ENCODE data around the gene ABCC3.
"Not testable (repeated sequence)": the region's sequence is repeated elsewhere in the genome, so short reads cannot be mapped to it uniquely, and the experiment has no call there.

Gene ABCC3

DNA sequence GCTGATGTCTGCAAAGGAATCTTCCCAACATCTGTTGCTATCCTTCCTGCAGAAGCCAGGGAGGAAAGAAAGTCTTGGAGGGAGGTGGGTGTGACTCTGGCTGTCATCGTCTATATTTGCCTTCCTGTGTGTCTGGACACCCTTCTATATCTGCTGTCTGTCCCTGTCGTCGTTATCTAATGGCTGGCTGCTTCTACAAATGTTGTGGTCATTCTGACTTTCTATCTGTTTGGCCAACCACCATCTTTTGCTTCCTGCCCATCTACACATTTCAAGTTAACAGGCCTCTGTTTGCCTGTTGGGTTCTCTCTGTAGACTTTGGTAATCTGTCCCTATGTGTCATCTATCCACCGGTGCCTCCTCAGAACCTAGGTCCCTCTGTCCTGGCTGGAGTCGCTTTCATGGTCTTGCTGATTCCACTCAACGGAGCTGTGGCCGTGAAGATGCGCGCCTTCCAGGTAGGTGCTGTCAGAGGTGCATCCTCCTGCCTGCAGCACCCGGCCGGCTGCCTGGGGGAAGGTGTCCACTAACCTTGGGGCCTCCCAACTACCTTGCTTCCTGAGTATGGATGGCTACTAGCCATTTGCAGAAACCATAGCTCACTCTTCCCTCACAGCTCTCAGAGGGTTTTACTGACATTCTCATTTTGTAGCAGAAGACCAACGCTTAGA lies 30.2 kb downstream of the ABCC3 start:
- FAIRE-seq, result no peak
- no peak for DNase-seq (ENCODE audit: insufficient read length, low spot score)

DNA sequence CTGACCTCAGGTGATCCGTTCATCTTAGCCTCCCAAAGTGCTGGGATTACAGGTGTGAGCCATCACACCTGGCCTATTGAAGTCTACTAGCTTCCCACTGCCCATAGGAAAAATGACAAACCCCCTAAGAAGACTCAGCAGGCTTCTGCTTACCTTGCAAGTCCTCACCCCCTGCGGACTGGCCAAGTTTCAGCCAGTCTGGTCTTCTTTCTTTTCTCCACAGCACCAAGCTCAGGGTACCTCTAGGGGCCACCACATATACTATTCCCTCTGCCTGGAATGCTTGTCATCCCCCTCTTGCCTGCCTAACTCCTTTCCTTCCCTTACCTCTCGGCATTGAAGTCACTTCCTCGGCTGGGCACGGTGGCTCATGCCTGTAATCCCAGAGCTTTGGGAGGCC lies 31.2 kb downstream of the ABCC3 start:
- FAIRE-seq (no peak), DNase-seq (ENCODE audit: insufficient read length, low spot score) (no peak)

DNA sequence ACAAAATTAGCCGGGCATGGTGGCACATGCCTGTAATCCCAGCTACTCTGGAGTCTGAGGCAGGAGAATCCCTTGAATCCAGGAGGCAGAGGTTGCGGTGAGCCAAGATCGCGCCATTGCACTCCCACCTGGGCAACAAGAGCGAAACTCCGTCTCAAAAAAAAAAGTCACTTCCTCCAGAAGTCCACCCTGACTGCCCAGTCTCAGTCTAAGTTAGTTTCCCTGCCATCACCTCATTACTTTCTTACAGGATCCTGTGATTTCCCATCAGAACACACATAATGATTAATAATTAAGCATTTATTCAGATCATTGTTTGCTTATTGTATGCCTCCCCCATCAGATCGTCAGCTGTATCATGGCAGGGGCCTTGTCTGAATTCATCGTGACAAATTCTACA lies 31.6 kb downstream of the ABCC3 start:
- no peak for FAIRE-seq
- no peak for DNase-seq (ENCODE audit: insufficient read length, low spot score)

DNA sequence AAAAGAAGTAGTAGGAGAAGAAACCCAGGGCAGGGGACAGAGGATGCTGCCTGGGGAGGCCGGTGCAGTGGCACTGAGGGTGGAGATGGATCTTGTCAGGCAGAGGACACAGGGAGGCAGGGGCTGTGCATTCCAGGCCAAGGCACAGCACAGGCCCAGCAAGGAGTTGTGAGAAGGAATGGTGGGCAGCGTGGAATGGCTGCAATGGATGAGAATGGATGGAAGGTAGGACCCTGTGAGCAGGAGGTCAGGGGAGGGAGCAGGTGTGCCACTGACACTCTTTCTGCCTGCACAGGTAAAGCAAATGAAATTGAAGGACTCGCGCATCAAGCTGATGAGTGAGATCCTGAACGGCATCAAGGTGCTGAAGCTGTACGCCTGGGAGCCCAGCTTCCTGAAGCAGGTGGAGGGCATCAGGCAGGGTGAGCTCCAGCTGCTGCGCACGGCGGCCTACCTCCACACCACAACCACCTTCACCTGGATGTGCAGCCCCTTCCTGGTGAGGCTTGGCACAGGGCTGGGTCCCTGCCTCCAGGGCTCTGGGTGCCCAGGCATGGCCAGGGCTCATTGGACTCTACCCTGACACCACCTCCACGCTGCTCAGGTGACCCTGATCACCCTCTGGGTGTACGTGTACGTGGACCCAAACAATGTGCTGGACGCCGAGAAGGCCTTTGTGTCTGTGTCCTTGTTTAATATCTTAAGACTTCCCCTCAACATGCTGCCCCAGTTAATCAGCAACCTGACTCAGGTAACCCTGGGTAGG lies 32.8 kb downstream of the ABCC3 start:
- FAIRE-seq (no peak), DNase-seq (ENCODE audit: insufficient read length, low spot score) (no peak)

DNA sequence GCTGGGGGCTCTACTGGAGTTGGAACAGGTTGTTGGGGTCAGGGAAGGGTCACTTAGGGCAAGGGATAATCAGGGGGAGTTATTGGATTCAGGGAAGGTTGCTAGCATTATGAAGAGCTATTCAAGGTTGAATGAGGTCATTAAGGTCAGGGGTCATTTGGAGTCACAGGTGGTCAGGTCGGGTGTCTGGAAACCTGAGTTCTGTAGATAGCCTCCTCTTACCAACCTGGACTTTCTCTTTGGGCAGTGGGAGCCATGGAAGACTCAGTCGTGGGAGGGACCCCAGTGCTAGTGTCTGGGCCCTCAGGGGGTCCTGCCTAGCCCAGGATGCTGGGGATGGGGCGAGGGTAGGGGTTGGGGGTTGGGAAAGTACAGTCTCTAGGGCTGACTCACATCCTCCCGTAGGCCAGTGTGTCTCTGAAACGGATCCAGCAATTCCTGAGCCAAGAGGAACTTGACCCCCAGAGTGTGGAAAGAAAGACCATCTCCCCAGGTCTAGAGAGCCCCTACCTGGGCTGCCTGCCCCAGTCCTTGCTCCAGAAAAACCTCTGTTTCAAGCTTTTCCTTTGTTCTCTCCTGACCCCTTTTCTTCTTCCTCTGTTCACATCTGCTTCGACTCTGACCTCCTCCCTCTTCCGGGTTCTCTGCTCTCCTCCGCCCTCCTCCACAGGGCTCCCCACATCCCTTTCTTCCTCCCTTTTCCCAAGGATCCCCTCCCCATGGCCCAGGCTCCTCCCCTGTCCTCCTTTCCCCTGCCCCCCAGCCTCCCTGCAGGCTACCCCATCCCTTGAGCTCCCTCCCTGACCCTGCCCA lies 33.5 kb downstream of the ABCC3 start:
- no peak for FAIRE-seq
- DNase-seq (ENCODE audit: insufficient read length, low spot score), result no peak

DNA sequence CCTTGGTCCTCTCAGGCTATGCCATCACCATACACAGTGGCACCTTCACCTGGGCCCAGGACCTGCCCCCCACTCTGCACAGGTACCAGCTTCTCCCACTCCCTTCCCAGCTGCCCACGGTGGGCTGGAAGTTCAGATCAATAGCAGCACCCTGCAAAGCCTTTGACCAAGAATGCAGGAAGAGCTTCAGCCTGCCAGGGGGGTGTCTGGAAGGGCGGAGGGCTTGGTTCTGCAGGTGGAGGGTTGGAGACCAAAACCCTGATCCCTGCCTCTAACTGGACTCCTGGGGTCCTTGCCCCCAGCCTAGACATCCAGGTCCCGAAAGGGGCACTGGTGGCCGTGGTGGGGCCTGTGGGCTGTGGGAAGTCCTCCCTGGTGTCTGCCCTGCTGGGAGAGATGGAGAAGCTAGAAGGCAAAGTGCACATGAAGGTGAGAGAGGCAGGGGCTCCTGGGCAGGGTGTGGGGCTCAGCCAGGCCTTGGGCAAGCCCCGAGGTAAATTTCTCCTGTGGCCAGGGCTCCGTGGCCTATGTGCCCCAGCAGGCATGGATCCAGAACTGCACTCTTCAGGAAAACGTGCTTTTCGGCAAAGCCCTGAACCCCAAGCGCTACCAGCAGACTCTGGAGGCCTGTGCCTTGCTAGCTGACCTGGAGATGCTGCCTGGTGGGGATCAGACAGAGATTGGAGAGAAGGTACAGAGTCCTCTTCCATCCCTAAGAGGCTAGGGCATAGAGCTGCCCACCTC lies 34.3 kb downstream of the ABCC3 start:
- FAIRE-seq (no peak), DNase-seq (ENCODE audit: insufficient read length, low spot score) (no peak)

DNA sequence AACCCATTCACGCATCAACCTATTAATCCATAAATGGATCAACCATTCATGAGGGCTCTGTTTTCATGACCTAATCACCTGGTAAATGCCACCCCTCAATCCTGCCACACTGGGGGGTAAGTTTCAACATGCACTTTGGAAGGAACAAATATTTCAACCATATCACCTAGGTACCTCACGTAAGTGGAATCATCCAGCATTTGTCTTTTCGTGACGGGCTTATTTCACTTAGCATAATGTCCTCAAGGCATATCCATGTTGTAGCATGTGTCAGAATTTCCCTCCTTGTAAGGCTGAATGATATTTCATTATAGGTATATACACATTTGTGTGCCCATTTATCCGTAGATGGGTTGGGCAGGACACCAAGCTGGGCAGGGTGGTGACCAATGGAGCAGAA lies 37.4 kb downstream of the ABCC3 start:
- FAIRE-seq, result no peak
- DNase-seq (ENCODE audit: insufficient read length, low spot score), result no peak

DNA sequence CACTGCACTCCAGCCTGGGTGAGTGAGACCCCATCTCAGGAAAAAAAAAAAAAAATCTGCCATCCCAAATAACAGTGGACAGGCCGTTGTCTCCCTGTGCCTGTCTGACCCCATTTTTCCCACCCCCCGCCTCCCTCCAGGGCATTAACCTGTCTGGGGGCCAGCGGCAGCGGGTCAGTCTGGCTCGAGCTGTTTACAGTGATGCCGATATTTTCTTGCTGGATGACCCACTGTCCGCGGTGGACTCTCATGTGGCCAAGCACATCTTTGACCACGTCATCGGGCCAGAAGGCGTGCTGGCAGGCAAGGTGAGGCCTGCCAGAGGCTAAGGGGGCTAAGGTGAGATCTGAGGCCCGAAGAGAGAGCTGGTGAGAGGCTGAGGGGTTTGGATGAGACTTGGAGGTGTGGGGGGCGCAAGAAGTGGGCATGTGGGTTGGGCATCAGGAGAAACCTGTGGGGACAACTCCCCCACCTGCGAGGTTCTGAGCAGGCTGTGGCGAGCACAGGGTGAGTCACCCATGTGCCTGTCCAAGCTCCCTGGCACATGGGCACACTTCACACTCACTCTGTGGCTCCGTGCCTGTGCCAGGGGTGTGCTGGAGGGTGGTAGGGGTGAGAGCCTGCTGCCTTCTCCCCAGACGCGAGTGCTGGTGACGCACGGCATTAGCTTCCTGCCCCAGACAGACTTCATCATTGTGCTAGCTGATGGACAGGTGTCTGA lies 38.3 kb downstream of the ABCC3 start:
- FAIRE-seq, result no peak
- no peak for DNase-seq (ENCODE audit: insufficient read length, low spot score)

DNA sequence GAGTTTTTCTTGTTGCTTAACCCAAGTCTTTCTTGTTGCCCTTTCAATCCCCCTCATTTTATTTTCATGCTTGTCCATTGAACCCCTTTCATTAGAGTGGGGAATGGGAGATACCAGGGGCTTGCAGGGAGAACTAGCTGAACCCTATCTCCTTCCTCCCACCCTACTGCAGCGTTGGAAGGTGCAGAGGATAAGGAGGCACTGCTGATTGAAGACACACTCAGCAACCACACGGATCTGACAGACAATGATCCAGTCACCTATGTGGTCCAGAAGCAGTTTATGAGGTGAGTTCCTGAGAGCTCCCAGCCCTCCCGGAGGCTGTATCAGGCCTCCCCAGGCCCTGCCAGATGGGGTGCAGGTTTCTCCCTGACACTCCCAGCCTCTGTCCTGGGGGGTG lies 40.5 kb downstream of the ABCC3 start:
- no peak for DNase-seq (ENCODE audit: insufficient read length, low spot score)
- no peak for FAIRE-seq

DNA sequence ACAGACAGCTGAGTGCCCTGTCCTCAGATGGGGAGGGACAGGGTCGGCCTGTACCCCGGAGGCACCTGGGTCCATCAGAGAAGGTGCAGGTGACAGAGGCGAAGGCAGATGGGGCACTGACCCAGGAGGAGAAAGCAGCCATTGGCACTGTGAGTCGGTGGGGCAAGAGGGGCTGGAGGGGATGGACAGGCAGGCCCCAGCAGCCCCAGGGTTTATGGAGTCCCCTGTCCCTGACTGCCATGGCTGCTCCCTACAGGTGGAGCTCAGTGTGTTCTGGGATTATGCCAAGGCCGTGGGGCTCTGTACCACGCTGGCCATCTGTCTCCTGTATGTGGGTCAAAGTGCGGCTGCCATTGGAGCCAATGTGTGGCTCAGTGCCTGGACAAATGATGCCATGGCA lies 40.9 kb downstream of the ABCC3 start:
- no peak for DNase-seq (ENCODE audit: insufficient read length, low spot score)
- FAIRE-seq, result no peak

DNA sequence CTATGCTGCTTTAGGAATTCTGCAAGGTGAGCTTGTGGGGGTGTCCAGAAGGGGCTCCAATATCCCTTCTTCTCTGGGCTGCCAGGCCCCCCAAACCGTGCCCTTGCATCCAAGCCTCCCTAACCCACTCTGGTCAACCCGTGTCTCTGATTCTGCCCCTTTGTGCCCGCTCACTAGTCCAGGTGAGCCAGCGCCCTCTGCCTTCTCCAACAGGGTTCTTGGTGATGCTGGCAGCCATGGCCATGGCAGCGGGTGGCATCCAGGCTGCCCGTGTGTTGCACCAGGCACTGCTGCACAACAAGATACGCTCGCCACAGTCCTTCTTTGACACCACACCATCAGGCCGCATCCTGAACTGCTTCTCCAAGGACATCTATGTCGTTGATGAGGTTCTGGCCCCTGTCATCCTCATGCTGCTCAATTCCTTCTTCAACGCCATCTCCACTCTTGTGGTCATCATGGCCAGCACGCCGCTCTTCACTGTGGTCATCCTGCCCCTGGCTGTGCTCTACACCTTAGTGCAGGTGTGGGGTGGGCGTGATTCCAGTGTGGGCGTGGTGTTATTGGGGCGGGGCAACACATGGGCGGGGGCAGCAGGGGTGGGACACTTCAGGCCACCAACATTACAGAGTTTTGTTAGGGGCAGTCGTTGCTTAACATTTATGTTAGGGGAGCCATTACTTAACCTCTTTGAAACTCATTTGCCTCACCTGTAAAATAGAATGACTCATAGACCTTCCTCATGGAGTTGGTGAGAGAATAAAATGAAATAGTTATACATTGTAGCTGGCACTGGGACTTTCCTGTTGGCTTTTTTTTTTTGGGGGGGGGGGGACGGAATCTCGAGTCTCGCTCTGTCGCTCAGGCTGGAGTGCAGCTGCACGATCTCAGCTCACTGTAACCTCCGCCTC lies 41.6 kb downstream of the ABCC3 start:
- DNase-seq (ENCODE audit: insufficient read length, low spot score) (no peak), FAIRE-seq (no peak)

DNA sequence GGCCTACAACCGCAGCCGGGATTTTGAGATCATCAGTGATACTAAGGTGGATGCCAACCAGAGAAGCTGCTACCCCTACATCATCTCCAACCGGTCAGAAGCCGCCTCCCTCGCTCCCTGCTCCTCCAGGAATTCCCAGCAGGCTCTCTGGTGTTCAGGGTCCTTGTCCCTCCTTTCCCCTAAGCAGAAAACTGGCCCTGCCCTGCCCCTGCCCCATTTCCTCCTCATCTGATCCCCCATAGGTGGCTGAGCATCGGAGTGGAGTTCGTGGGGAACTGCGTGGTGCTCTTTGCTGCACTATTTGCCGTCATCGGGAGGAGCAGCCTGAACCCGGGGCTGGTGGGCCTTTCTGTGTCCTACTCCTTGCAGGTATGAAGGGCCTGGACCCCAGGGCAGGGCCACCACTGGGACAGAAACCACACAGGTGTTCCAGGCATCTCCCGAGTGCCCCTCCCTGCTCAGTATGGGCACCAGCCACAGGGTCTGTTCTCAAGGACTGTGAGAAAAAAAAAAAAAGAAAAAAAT lies 43.2 kb downstream of the ABCC3 start:
- FAIRE-seq (no peak), DNase-seq (ENCODE audit: insufficient read length, low spot score) (no peak)

DNA sequence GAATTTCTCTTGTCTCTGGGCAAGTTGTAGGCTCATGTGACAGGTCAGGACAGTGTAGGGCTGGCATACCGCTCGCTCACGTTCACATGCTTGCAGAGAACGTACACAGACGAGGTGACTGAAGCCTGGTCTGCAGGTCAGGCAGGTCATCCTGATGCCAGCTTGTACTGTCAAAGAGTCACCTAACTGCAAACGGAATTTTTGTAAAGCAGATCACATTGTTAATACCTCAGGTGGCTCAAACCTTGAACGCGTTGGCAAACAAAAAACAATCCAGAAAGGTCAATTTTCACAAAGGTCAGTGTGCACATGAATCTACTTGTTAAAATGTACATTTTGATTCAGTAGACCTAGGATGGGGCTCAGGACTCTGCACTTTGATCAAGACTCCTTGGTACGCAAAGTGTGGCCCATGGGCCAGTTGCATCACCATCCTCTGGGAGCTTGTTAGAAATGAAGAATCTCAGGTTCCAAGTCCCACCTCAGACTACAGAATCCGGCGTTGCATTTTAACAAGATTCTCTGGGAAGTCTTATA lies 44.4 kb downstream of the ABCC3 start:
- DNase-seq (ENCODE audit: insufficient read length, low spot score) (no peak), FAIRE-seq (no peak)

DNA sequence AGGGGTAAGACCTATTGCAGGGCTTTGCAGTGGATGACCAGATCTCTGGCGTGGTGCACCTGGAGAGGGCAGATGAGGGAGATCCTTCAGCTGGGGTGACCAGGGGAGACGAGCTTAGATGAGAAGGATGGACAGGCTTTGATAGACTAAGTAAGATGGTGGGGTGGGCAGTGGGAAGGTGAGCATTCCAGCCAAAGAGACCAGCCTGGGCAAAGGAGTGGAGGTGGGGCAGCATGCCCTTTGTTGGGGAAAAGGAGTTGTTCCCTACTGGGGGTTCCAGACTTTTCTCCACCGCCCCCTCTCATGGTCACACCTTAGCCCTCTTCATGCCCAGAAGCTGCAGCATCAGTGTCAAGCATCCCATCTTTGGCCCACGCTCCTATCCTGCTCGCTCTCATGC lies 45.4 kb downstream of the ABCC3 start:
- FAIRE-seq (no peak), DNase-seq (ENCODE audit: insufficient read length, low spot score) (no peak)

DNA sequence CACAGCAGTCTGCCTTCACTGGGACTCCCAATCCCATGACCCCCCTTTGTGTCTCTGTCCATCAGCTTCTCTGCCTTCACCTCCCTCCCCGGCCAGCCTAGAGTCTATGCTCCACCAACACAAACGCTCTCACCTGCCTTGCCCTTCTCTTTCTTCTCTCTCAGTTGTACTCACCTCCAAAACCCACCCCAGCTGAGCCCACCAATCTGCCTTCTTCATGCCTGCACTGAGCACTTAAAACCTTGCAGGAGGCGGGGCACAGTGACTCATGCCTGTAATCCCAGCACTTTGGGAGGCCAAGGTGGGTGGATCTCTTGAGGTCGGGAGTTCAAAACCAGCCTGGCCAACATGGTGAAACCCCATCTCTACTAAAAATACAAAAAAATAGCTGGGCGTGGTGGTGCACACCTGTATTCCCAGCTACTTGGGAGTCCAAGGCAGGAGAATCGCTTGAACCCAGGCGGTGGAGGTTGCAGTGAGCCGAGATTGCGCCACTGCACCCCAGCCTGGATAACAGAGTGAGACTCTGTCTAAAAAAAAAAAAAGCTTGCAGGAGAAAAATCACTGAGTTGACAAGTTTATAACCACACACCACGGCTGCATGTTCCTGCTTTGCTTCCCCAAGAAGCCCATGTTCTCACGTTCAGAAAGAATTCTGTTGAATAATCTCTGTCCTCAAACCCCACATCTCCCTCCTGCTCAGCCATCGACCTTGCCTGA lies 46.0 kb downstream of the ABCC3 start:
- not testable (repeated sequence) for FAIRE-seq

DNA sequence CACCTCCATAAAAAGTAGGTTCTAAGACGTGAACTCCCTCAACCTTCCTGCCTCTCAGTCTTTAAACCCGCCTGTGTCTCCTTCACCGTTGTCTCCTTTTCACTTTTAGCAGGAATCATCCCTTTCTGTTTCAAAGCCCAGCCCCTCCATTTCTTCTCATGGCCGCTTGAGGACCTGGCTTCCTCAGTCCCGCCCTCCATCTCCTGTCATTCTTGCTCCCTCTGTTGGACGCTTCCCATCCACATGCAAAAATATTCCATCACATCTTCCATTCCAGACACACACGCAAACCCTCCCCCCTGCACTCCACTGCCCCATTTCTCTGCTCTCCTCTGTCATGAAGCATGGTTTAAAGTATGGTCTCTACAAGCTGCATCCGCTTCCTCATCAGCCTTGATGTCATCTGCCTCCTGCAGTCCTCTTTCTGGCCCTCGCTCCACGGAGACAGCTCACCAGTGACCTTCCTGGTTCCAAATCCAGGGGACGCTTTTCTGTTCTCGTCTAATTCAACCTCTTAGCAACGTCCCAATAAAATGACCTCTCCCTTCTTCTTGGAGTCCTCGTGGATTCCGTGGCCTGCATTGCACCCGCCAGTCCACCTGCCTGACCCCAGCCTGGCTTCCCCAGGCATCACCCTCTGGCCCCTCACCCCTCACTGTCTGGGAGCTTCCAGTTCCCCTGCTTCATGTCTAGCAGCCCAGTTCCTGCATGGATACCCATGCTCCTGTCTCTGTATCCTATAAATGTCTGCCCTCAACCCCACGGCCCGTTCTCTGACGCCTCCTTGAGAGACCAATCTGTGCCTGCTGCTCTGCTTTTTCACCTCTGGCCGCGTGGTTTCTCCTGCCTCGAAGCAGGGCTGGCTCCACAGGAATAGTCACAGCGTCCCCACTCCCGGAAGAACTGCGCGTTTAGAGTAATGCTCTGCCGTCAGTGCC lies 46.9 kb downstream of the ABCC3 start:
- FAIRE-seq (no peak), DNase-seq (ENCODE audit: insufficient read length, low spot score) (no peak)

More for the DNA sequence above, 46.0 kb downstream of the ABCC3 start:
- not testable (repeated sequence) for DNase-seq (ENCODE audit: insufficient read length, low spot score)

DNA sequence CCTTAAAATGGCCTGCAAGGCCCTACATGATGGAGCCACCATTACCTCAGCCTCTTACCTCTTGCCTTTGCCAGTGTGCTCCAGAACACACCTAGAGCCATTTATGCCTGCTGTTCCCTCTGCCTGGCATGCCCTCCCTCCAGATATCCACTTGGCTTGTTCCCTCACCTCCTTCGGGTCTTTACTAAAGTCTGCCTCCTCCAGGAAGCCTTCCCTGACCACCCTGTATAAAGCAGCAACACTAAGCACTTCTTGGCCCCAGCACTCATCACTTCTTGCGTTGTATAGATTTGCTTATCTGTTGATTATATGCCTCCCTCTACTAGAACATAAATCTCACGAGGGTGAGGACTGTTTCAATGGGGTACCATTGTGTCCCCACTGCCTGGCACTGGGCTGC lies 47.8 kb downstream of the ABCC3 start:
- no peak for FAIRE-seq
- DNase-seq (ENCODE audit: insufficient read length, low spot score), result no peak
